ENCODE measurements around the gene CRYBG1. TPM values are rescaled to one million over a fixed set of nuclear protein-coding genes. Genes with fewer than 3 reads are reported as not detected.

CRYBG1 gene
- total RNA-seq, 1 donor from 2014 or later = 2.2 TPM

- DNase-seq (ENCODE audit: low read depth) = no peak
These were observed 12.5 kb downstream of the CRYBG1 start for GRCh38 chr6:106372838-106373501.

GRCh38 chr6:106373502-106374239 is 13.2 kb downstream of the CRYBG1 start:
- no peak for DNase-seq (ENCODE audit: low read depth)

DNA sequence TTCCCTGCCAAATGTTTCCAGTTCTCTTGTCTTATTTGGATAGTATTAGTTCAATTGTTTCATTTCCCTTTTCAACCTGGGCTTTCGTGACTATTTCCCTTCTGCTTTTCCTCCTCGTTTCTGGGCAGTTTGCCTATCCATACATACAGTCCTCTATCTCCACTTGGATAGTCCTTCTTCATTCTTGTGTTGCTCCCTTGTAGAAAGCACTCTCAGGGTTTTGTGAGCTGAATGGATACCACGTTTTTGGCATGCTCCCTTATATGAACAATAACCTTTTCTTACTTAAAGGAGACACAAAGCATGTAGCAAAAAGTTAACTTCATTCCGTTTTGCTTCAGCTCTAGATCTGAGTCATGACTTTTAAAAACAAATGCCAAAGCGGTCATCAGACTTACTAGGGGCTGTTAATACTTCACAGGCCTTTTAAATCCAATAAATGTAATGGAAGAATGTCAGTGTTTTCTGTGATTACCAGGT is 16.6 kb downstream of the CRYBG1 start:
- DNase-seq (ENCODE audit: low read depth) = no peak

- no peak for DNase-seq (ENCODE audit: low read depth)
These were observed 19.4 kb downstream of the CRYBG1 start for GRCh38 chr6:106379951-106380350.

DNA sequence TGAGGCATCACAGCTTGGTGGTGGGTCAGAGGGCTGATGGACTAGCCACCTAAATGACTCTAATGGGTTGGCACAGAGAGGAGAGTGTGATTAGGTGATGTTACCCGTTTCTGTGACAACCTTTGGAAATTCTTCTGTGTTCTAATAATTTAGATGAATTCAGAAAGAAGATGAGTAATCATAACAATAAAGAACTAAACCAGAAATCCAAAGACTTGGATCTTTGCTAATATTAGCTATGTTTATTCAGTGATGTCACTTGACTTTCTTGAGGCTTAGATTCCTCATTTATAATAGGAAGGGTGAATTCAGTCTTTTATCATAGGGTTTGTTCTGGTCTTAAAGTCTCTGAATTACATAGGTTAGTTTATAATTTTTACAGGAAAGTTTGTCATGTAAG is 19.9 kb downstream of the CRYBG1 start:
- no peak for DNase-seq (ENCODE audit: low read depth)

DNA sequence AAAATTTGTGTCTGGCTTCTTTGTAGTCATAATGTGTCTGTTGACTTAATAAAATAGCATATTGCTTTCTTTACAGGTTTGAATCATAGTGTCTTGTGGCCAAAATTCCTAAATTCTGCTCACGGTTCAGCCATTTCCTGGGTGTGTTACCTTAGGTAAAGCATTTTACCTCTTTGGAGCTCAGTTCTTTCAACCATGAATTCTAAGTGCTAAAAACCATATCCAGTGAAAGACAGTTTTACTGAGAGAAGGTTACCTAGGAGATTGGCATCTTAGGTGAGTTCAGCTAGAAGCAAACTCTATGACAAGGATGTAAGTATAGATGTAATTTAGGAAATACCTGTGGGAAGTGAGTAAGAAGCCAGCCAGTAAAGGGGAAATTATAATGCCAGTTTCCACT is 20.7 kb downstream of the CRYBG1 start:
- no peak for DNase-seq (ENCODE audit: low read depth)

- peak; percentile 12 for DNase-seq (ENCODE audit: low read depth)
These were observed 21.4 kb downstream of the CRYBG1 start for GRCh38 chr6:106381881-106382280.

DNA sequence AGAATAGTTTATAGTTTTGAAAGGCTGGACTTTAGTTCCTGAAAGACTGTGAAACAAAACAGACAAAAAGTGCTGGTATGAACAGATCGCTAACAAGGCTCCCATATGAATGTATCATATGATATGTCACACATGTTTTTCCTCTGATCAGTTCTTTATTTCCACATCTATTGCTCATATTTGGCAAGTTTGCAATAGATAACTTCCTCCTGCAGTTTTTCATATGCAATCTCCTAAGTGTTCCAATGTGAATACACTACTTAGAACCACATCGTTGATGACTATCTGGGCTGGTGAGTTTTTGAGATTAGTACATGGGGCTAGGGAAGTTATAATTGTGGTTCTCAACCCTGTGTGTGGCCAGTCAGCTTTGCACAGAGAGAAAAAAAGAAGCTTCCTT is 23.1 kb downstream of the CRYBG1 start:
- DNase-seq (ENCODE audit: low read depth) = no peak

- DNase-seq (ENCODE audit: low read depth) = no peak
These were observed 25.0 kb downstream of the CRYBG1 start for GRCh38 chr6:106385530-106385929.

DNA sequence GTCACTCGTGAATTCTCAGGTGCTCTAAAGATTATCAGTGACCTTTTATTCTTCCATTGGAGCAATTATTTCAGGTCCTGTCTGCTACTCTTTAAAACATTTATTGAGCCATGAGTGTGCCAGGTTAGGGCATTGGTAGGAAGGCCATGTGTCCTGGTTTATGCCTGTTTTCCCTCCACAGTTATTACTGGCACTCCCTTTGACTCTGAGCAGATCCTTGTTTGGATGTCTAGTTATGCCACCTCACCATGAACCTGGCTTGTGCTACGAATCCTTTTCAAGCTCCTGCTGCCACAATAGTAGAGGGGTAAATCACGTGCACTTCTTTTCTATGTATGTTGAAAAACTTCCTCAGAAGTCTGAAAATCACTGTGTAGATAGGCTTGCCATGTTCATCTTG is 27.4 kb downstream of the CRYBG1 start:
- no peak for DNase-seq (ENCODE audit: low read depth)

DNA sequence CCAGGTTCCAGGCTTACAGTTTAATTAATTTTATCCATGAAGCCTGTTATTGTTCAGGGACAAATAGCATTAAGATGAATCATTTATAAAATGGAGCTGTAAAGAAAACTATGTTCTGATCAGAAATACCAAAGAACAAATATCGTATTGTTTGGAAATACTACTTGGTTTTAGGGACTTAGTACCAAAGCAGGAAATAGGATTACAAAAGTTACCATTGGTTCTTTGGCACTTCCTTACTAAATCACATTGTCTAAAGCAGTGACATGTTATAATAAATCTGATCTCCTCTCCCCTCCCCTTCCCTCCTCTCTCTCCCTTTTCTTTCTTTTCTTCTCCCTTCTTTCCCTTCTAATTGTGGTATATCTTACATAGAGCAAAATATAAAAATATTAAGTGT is 29.6 kb downstream of the CRYBG1 start:
- DNase-seq (ENCODE audit: low read depth) = no peak

- no peak for DNase-seq (ENCODE audit: low read depth)
These were observed 36.1 kb downstream of the CRYBG1 start for GRCh38 chr6:106396426-106397220.

DNA sequence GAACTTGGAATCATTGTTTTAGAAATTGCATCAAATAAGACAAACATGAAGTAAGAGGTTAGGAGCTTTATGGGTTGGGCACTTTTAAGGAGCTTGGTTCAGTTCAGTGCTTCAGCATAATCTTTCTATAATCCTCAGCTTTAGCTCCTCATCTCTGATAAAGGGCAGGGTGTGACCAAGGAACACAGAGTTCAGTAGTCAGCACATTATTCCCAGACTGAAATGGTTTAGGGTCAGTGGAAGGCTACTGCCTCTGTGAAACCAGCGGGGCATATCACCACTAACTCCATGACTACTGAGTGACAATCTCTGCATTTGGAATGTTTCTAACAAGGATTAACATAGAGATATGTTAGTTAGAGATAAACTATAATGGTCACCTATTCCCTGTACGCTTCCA is 36.9 kb downstream of the CRYBG1 start:
- DNase-seq (ENCODE audit: low read depth) = no peak

- DNase-seq (ENCODE audit: low read depth) = no peak
These were observed 38.1 kb downstream of the CRYBG1 start for GRCh38 chr6:106398621-106399020.

GRCh38 chr6:106405044-106405443 is 44.5 kb downstream of the CRYBG1 start:
- peak; percentile 14 for DNase-seq (ENCODE audit: low read depth)

- DNase-seq (ENCODE audit: low read depth) = no peak
These were observed 50.5 kb downstream of the CRYBG1 start for GRCh38 chr6:106411056-106411455.

- no peak for DNase-seq (ENCODE audit: low read depth)
These were observed 51.2 kb downstream of the CRYBG1 start for GRCh38 chr6:106411643-106412200.

- no peak for DNase-seq (ENCODE audit: low read depth)
These were observed 52.5 kb downstream of the CRYBG1 start for GRCh38 chr6:106413016-106413415.

DNA sequence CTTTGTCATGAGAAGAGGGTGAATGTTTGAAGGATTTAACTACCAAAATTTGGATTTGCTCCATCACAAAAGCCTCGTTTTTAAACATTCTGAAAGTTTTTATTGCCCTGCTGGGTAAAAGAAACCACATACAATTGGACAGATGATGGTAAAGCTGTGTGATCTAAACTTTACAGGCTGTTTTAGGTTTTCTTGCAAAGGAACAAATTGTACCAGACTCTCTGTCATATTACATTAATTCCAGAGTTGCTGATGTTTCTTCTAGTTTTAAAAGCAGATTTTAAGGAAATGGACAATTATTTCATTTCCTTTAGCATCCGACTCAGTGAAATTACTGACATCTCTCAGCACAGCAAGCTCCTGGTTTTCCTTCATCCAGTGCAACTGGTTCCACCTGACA is 53.2 kb downstream of the CRYBG1 start:
- DNase-seq (ENCODE audit: low read depth) = no peak

- DNase-seq (ENCODE audit: low read depth) = no peak
These were observed 55.4 kb downstream of the CRYBG1 start for GRCh38 chr6:106415921-106416320.

- DNase-seq (ENCODE audit: low read depth) = peak; percentile 15
These were observed 57.1 kb downstream of the CRYBG1 start for GRCh38 chr6:106417572-106418147.

Measured in myocyte (in vitro differentiated cells).